KOPT-K1 (cell line): ENCODE measurements around the gene PTPN2.
A peak's percentile ranks its signal among the peaks of the same experiment; 100 is the strongest.
"Not testable (repeated sequence)": the region's sequence is repeated elsewhere in the genome, so short reads cannot be mapped to it uniquely, and the experiment has no call there.

Experiments
- H3K27ac ChIP-seq: fragments of 200-600 bp; sonication (generic); 2 replicates; pipeline ENCODE4 v1.5.1; 2016; ENCODE audit warnings: antibody characterized with exemption, mild to moderate bottlenecking, low read depth, low read length; ENCODE audit not compliant: poor library complexity, severe bottlenecking
- H3K36me3 ChIP-seq: fragments of 200-600 bp; sonication (generic); 2 replicates; pipeline ENCODE4 v1.5.1; 2017; ENCODE audit warnings: antibody characterized with exemption, mild to moderate bottlenecking, low read length, moderate library complexity; ENCODE audit not compliant: insufficient read depth
- H3K9me3 ChIP-seq: fragments of 200-600 bp; sonication (generic); 2 replicates; pipeline ENCODE4 v1.5.1; 2017; ENCODE audit warnings: antibody characterized with exemption, low read length, mild to moderate bottlenecking; ENCODE audit not compliant: insufficient read depth, poor library complexity, severe bottlenecking

The PTPN2 gene

DNA sequence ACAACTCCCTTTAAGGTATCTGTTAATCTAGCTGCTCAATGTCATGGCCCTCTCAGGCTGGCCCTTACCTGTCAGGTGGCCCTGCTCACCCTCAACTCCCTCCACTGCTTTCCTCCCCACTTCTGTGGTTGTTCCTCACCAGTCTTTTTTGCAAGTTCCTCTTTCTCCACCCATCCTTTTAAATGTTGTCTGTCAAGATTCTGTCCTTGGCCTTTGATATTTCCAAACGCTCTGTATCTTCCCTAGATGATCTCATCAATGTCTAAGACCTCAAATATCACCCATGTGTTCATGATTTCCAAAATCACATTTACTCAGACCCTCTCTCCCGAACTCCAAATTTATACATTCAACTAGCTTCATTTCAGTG lies 3.5 kb downstream of the PTPN2 start:
- Histone ChIP-seq H3K27ac (peak overlapping the region; percentile 11), H3K36me3 (peaks cover 17% of the 10 kb centered on the region; the same call in 1 of the 2 replicates), H3K9me3 (peaks cover 17% of the 10 kb centered on the region)

DNA sequence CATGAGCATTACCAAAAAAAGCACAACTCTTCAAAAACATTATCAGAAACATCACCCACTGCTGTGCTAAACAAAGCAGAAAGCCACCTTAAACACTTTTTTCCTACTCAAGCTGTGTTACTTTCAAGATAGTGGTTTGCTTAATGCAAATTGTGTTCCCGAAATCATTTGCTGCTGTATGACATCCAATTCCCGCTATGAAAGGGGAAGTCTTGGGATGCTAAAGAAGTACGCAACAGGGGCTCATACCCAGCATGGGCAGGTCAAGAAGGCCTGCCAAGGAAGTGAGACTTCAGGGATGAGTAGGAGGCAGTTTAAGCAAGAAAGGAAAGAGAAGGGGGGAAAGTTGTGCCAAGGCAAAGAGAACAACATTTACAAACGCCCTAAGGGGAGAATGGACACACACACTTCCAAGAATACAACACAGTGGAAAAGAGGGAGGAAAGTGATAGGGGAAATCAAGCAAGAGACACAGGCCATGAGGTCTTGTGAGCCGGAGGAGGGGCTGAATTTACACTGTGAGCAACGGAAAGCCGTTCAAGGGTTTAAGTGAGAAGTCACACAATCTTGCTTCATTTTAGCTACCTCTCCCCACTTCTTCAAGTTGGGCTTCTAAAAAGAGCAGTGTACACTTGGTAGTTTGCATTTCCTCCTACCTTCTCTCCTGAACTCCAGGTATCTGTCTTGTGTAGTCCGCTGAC lies 4.0 kb downstream of the PTPN2 start:
- Histone ChIP-seq H3K9me3 (peaks cover 18% of the 10 kb centered on the region), H3K27ac (peak overlapping the region; percentile 11), H3K36me3 (peaks cover 17% of the 10 kb centered on the region; the same call in 1 of the 2 replicates)

DNA sequence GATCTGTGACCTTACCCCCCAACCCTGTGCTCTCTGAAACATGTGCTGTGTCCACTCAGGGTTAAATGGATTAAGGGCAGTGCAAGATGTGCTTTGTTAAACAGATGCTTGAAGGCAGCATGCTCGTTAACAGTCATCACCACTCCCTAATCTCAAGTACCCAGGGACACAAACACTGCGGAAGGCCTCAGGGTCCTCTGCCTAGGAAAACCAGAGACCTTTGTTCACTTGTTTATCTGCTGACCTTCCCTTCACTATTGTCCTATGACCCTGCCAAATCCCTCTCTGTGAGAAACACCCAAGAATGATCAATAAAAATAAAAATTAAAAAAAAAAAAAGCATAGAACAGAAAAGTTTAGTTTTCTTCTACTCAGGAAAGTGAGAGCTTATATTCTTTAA lies 9.0 kb downstream of the PTPN2 start:
- Histone ChIP-seq H3K36me3 (peaks cover 17% of the 10 kb centered on the region; the same call in 1 of the 2 replicates), H3K9me3 (peaks cover 18% of the 10 kb centered on the region)
- not testable (repeated sequence) for H3K27ac ChIP-seq

DNA sequence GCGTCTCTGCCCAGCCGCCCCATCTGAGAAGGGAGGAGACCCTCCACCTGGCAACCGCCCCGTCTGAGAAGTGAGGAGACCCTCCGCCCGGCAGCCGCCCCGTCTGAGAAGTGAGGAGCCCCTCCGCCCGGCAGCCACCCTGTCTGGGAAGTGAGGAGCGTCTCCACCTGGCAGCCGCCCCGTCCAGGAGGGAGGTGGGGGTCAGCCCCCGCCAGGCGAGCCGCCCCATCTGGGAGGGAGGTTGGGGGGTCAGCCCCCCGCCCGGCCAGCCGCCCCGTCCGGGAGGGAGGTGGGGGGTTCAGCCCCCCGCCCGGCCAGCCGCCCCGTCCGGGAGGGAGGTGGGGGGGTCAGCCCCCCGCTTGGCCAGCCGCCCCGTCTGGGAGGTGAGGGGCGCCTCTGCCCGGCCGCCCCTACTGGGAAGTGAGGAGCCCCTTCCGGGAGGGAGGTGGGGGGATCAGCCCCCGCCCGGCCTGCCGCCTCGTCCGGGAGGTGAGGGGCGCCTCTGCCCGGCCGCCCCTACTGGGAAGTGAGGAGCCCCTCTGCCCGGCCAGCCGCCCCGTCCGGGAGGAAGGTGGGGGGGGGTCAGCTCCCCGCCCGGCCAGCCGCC lies 10.0 kb downstream of the PTPN2 start:
- not testable (repeated sequence) for H3K27ac ChIP-seq
- Histone ChIP-seq H3K36me3 (peaks cover 17% of the 10 kb centered on the region; the same call in 1 of the 2 replicates), H3K9me3 (peaks cover 18% of the 10 kb centered on the region)

DNA sequence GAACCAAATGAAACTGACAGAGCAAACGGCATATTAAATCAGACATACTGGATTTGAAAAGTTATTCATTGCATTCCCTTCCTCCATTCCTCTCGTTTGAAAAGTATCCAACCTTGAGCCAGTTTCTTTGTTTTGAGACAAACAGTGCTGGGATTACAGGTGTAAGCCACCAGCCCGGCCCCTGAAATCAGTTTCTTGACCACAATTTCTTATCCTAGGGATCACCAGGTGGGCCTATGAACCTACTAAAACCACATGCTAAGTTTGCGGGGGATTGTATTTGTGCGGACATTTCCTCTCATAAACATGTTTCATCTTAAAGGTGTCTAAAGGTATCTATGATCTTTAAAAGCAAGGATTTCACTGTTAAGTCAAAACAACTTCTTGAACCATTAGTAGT lies 11.6 kb downstream of the PTPN2 start:
- Histone ChIP-seq H3K36me3 (peaks cover 16% of the 10 kb centered on the region), H3K27ac (no peak overlapping the region), H3K9me3 (peaks cover 18% of the 10 kb centered on the region)

DNA sequence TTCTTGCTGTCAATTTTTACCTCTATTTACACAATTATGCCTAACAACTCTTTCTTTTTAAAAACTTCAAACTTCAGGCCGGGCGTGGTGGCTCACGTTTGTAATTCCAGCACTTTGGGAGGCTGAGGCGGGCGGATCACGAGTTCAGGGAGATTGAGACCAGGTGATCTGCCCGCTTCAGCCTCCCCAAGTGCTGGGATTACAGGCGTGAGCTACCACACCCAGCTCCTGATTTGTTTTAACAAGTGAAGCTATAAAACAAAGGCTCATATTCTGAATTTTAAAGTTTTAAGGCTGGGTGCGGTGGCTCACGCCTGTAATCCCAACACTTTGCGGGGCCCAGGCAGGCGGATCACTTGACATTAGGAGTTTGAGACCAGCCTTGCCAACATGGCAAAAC lies 15.5 kb downstream of the PTPN2 start:
- no peaks in the 10 kb centered on the region; the same call in none of the 2 replicates for H3K36me3 ChIP-seq
- no peak overlapping the region for H3K27ac ChIP-seq
- H3K9me3 ChIP-seq: no peaks in the 10 kb centered on the region

DNA sequence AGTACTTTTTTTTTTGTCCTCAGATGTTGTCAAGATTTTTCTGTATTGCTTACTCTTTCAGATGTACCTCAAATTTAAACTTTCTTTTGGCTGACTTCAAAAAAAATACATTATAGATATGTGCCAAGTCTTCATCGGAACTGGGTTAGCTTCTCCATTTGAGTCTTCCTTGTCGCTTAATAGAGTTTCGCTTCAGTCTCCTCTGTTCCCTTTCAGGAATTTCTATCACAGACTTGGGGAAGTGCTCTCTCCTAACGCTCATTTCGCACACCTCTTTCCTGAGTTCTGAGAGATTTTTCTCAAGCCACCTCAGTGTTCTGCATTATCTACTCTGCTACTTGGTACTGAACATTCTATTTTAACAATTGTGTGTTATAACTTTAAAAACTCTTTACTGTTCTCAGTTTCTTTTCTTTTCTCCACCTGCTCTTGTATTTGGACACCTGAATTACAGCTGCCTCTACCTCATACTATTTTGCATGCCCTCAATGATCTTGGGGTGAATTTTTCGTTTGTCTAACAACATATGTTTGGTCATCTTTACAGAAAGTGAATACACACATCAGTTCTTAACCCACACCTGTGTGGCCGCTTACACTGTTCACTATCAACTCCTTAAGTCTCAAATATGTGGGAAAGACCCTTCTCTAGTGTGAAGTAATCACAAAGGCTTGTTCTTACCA lies 16.5 kb downstream of the PTPN2 start:
- no peaks in the 10 kb centered on the region; the same call in none of the 2 replicates for H3K36me3 ChIP-seq
- H3K9me3 ChIP-seq: no peaks in the 10 kb centered on the region
- no peak overlapping the region for H3K27ac ChIP-seq

DNA sequence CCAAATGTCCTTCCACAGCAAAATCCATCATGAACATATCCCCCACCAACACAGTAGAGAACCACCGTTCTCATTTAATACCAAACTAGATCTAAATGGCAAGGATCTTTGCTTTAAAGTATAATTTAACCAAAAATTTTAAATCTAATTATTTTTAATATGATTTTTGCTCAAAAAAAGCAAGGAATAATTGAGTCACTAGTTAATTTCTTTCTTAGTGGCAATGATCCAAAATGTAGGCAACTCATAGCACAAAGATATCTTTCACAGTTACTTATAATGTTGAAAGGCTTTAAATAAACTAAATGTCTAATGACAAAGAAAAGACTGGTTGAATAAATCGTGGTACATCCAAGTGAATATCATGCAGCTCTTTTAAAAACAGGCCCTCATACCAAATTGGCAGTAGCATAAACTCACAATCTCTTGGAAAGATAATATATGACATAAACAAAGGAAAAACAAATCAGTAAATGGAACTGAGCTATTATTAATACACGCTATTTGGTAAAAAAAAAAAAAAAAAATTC lies 20.3 kb downstream of the PTPN2 start:
- Histone ChIP-seq H3K36me3 (peaks cover 4% of the 10 kb centered on the region), H3K27ac (no peak overlapping the region), H3K9me3 (no peaks in the 10 kb centered on the region)

DNA sequence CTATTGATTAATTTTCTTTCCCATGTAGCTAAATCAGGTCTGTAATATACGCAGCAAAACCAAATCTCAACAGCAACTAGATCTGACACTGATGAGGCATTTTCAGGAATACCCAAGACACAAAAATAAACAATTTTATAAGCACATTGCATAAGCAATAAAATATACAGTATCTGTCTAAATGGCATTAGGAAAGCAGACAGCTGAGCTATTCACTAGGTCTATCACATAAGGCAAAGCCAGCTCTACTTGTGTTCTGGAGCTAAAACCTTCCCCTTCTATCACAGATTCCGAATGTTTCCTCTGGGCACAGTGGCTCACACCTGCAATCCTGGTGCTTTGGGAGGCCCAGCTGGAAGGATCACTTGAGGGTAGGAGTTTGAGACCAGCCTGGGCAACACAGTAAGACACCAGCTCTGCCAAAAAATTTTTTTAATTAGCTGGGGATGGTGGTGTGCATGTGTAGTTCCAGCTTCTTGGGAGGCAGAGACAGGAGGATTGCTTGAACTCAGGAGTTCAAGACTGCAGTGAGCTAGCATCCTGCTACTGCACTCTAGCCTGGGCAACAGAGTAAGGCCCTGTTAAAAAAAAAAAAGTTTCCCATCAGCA lies 21.1 kb downstream of the PTPN2 start:
- Histone ChIP-seq H3K27ac (peak overlapping the region; percentile 18), H3K36me3 (peaks cover 4% of the 10 kb centered on the region), H3K9me3 (no peaks in the 10 kb centered on the region)

DNA sequence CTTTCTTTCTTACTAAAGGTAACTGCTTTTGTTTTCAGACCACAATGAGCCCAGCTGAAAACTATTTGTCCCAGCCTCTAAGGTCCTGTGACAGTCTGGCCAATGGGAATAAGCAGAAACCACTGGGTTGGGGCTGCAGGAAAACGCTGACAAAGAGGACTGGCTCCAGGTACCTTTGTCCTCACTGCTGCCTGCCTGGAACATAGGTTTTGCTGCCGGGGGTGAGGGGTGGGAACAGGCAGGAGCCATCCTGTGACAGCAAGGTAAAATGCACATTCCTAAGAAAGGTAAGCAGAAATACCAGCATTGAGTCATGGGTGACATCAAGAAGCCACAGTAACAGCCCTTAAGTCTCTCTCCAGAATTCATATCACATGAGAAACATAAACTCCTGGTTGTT lies 21.6 kb downstream of the PTPN2 start:
- H3K27ac ChIP-seq: peak overlapping the region; percentile 18
- H3K9me3 ChIP-seq: no peaks in the 10 kb centered on the region
- H3K36me3 ChIP-seq: peaks cover 4% of the 10 kb centered on the region

DNA sequence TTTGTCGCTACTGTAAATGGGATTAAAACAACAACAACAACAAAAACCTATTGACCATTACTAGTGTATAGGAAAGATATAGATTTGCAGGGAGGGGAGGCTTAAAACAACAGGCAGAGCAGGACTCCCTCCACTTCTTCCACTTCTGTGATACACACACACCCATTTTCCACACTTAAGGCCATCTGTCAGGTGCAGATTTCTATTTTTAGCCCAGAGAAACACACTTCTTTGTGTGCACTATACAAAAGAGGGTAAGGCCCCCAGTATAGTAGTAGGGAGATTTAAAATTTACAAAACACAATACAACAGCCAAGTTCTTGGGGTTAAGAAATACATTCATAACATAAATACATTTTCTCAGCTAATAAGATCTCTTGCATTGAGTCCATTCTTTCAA lies 22.4 kb downstream of the PTPN2 start:
- Histone ChIP-seq H3K9me3 (no peaks in the 10 kb centered on the region), H3K36me3 (peaks cover 6% of the 10 kb centered on the region), H3K27ac (peak overlapping the region; percentile 18)

DNA sequence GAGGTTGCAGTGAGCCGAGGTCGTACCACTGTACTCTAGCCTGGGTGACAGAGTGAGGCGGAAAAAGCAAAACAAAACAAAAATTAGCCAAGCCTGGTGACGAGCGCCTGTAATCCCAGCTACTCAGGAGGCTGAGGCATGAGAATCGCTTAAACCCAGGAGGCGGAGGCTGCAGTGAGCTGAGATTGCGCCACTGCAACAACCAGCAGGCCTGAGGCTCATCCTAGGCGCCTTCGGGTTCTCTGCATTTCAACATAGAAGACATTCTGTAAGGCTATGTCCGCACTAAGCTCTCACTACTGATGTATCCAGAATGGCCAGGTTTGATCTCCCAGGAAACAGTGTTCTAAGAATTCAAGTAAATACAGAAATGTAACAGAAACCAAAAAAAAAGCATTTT lies 23.5 kb downstream of the PTPN2 start:
- Histone ChIP-seq H3K27ac (no peak overlapping the region), H3K9me3 (no peaks in the 10 kb centered on the region), H3K36me3 (peaks cover 15% of the 10 kb centered on the region)

DNA sequence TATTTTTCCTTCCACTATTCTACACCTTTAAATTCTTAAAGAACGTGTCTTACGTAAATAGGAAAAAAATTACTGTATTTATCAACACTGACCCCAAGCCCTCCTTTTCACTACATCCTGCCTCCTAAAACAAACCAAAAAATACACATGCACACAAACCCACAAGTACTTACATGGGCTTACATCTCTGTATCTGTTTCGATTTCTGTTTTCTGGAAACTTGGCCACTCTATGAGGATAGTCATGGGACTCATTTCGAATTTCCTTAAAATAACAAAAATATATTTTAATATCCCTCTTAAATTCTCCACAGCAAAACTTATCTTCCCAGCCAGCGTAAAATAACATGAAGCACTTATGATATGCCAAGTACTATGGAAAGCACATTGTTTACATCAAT lies 25.0 kb downstream of the PTPN2 start:
- peak overlapping the region; percentile 81 for H3K27ac ChIP-seq
- H3K36me3 ChIP-seq: peaks cover 30% of the 10 kb centered on the region
- H3K9me3 ChIP-seq: no peaks in the 10 kb centered on the region

DNA sequence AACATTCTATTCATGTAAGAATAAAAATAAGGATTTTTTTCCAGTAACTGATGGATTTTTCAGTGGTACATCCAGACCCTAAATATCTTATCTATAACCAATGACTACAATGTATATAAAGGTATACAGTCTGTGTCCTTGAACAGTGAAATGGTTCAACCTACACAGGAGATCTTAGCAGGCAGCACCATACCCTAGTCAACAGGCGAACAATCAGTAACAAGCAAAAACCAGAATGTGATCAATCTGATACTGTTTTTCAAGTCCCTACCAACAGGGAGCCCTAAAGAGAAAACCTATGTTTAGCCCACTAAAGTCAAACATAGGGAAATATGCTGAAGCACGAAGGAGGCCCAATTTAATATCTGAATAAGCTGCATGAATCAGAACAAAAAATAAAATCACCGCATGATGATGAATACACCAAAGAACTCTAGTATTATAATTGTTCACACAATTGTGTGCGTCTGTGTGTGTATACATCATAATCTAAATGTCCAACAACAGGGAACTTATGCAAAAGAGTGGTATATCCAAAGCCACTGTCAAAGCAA lies 26.0 kb downstream of the PTPN2 start:
- Histone ChIP-seq H3K9me3 (no peaks in the 10 kb centered on the region), H3K36me3 (peaks cover 37% of the 10 kb centered on the region), H3K27ac (peak overlapping the region; percentile 81)
